Measurements from ENCODE around the gene ENOPH1.

The ENOPH1 gene

GRCh38 chr4:82428969-82429727 is 1.2 kb upstream of the ENOPH1 start:
- peak; percentile 95 for DNase-seq (ENCODE audit: low spot score)

GRCh38 chr4:82429728-82430192 is 630 bp upstream of the ENOPH1 start:
- DNase-seq (ENCODE audit: low spot score) = no peak

- peak; percentile 52 for DNase-seq (ENCODE audit: low spot score)
Measured at GRCh38 chr4:82430964-82431745, 765 bp downstream of the ENOPH1 start.

GRCh38 chr4:82431831-82432230 is 1.4 kb downstream of the ENOPH1 start:
- no peak for DNase-seq (ENCODE audit: low spot score)

- DNase-seq (ENCODE audit: low spot score) = no peak
Measured at GRCh38 chr4:82432596-82432995, 2.2 kb downstream of the ENOPH1 start.

- DNase-seq (ENCODE audit: low spot score) = no peak
Measured at GRCh38 chr4:82433791-82434190, 3.4 kb downstream of the ENOPH1 start.

GRCh38 chr4:82434949-82435348 is 4.6 kb downstream of the ENOPH1 start:
- DNase-seq (ENCODE audit: low spot score) = no peak

GRCh38 chr4:82436130-82436529 is 5.7 kb downstream of the ENOPH1 start:
- DNase-seq (ENCODE audit: low spot score) = no peak

GRCh38 chr4:82436780-82437179 is 6.4 kb downstream of the ENOPH1 start:
- DNase-seq (ENCODE audit: low spot score) = no peak

GRCh38 chr4:82437285-82438005 is 7.1 kb downstream of the ENOPH1 start:
- no peak for DNase-seq (ENCODE audit: low spot score)

GRCh38 chr4:82439088-82439487 is 8.7 kb downstream of the ENOPH1 start:
- DNase-seq (ENCODE audit: low spot score) = no peak

GRCh38 chr4:82447886-82448285 is 17.5 kb downstream of the ENOPH1 start:
- no peak for DNase-seq (ENCODE audit: low spot score)

GRCh38 chr4:82450966-82451755 is 20.8 kb downstream of the ENOPH1 start:
- no peak for DNase-seq (ENCODE audit: low spot score)

- no peak for DNase-seq (ENCODE audit: low spot score)
Measured at GRCh38 chr4:82452026-82452425, 21.6 kb downstream of the ENOPH1 start.

GRCh38 chr4:82457266-82457665 is 26.9 kb downstream of the ENOPH1 start:
- no peak for DNase-seq (ENCODE audit: low spot score)

GRCh38 chr4:82458729-82459128 is 28.3 kb downstream of the ENOPH1 start:
- no peak for DNase-seq (ENCODE audit: low spot score)

GRCh38 chr4:82461710-82462109 is 31.3 kb downstream of the ENOPH1 start:
- no peak for DNase-seq (ENCODE audit: low spot score)

- peak; percentile 86 for DNase-seq (ENCODE audit: low spot score)
Measured at GRCh38 chr4:82462415-82462831, 32.0 kb downstream of the ENOPH1 start.

GRCh38 chr4:82463221-82463620 is 32.8 kb downstream of the ENOPH1 start:
- no peak for DNase-seq (ENCODE audit: low spot score)

- no peak for DNase-seq (ENCODE audit: low spot score)
Measured at GRCh38 chr4:82467471-82467870, 37.1 kb downstream of the ENOPH1 start.

- DNase-seq (ENCODE audit: low spot score) = peak; percentile 49
Measured at GRCh38 chr4:82469791-82470345, 39.5 kb downstream of the ENOPH1 start.

Data from putamen (tissue), 1 donor.